A673 (cell line): ENCODE results near the gene PLEKHA3.

Experiments used
- EZH2 ChIP-seq: fragments of 200-600 bp; sonication (generic); IDR thresholded peaks from 2 replicates; pipeline ENCODE4 v1.6.1; 2017; ENCODE audit warnings: borderline replicate concordance, low read depth, mild to moderate bottlenecking, mixed read lengths, antibody characterized with exemption, low read length; ENCODE audit not compliant: poor library complexity, severe bottlenecking
- TF ChIP-seq, protein P1 (sequence below): fragments of 300-800, 200-600 bp; sonication (generic); conservative IDR thresholded peaks from 2 replicates; pipeline ENCODE4 v1.5.1; 2017; ENCODE audit warnings: low read depth, mild to moderate bottlenecking, antibody characterized with exemption, low read length, moderate library complexity, mixed read lengths

DNA sequence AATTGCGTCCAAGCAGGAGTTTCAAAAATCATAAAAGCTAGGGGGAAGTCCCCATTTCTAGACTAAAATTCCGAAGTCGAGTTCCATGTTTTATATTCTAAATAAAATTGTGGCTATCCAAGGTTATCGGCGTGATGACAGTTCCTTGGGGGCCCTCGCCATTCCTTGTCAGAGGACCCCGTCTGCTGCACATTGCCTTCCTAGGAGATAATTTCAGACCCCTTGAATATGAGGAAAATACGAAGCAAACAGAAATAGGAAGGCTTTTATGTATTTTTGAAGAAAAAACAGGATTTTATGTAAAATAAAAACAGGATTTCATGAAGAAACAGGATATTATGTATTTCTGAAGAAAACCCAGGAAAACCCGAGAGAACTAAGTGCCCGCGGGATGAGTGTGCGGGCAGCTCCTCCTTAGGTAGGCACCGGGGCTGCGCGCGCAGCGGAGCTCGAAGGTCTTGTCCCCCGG is 465 bp upstream of the PLEKHA3 start:
- TF ChIP-seq, protein P1, sequence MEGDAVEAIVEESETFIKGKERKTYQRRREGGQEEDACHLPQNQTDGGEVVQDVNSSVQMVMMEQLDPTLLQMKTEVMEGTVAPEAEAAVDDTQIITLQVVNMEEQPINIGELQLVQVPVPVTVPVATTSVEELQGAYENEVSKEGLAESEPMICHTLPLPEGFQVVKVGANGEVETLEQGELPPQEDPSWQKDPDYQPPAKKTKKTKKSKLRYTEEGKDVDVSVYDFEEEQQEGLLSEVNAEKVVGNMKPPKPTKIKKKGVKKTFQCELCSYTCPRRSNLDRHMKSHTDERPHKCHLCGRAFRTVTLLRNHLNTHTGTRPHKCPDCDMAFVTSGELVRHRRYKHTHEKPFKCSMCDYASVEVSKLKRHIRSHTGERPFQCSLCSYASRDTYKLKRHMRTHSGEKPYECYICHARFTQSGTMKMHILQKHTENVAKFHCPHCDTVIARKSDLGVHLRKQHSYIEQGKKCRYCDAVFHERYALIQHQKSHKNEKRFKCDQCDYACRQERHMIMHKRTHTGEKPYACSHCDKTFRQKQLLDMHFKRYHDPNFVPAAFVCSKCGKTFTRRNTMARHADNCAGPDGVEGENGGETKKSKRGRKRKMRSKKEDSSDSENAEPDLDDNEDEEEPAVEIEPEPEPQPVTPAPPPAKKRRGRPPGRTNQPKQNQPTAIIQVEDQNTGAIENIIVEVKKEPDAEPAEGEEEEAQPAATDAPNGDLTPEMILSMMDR, result no peak
- no peak for TF ChIP-seq EZH2
